HuH-7.5 (cell line): ENCODE measurements around the gene OBSCN.

Experiments
- DNase-seq: peaks from one replicate; pipeline ENCODE4 v3.0.0; 2011; ENCODE audit warnings: low spot score

OBSCN gene

DNA sequence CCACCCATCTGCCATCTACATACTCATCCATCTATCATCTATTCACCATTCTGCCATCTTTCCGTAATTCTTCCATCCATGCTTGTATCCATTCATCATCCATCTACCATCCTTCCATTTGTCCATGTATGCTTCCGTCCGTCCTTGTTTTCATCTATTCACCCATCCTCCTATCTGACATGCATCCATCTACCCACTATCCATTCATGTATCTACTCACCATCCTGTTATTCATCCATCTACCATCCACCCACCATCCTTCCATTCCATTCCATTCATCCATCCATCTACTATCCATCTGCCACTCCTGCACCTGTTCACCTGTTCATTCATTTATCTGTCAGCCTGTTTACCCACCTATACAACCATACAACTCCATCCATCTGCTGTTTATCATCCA is 112.5 kb downstream of the OBSCN start:
- no peak for DNase-seq

GRCh38 chr1:228321435-228321834 is 113.6 kb downstream of the OBSCN start:
- no peak for DNase-seq

- no peak for DNase-seq
These were observed 114.1 kb downstream of the OBSCN start for GRCh38 chr1:228321895-228322294.

- DNase-seq: no peak
These were observed 115.6 kb downstream of the OBSCN start for GRCh38 chr1:228323401-228323800.

GRCh38 chr1:228325267-228325666 is 117.4 kb downstream of the OBSCN start:
- no peak for DNase-seq

DNA sequence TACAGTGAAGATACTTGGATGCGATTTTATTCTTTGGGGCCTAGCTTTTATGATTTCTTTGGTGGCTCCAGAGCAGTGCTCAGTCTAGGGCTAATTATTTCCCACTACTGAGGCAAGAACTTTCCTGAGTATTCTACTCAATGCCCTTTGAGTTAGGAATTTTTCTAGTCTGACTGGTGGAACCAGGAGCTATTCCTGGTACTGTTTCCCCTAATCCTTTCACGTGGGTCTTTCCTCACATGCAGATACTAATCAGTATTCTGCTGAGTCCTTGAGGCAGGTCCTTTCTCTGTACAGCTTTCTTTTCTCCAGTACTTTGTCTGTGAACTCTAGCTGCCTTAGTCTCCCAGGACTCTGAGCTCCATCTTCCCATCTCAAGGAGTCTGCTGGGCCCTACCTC is 122.0 kb downstream of the OBSCN start:
- no peak for DNase-seq

DNA sequence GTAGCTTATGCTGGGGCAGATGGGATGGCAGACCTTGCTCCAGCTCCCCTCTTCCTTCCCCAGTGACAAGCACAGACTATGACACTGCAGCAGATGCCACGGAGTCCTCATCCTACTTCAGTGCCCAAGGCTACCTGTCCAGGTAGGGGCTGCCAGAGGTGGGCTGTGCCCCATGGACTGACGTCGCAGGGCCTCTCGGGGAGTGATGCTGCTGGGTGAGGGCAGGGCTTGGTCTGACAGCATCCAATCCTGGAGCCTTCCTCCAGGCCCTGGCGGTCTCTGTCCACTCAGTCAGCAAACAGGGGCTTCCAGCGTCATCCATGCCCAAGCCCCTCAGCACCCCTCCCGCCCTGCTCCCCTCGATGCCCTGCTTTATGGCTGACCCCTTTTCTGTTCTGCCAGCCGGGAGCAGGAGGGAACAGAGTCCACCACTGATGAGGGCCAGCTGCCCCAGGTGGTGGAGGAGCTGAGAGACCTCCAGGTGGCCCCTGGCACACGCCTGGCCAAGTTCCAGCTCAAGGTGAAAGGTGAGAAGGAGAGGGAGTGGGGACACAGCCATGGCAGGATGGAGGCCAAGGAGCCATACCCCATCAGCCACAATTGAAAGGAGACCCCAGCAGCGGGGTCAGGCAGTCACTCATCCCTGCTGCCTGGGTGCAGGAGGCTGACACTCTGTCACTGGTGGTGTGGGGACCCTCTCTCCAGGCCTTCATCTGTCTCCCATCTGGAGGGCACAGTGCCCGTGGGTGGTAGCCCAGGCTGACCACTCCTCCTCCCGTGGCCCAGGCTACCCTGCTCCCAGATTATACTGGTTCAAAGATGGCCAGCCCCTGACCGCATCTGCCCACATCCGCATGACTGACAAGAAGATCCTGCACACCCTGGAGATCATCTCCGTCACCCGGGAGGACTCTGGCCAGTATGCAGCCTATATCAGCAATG is 125.2 kb downstream of the OBSCN start:
- no peak for DNase-seq

- no peak for DNase-seq
These were observed 125.9 kb downstream of the OBSCN start for GRCh38 chr1:228333739-228334115.

- DNase-seq: no peak
These were observed 126.5 kb downstream of the OBSCN start for GRCh38 chr1:228334226-228334935.

GRCh38 chr1:228334954-228335353 is 127.1 kb downstream of the OBSCN start:
- DNase-seq: no peak

DNA sequence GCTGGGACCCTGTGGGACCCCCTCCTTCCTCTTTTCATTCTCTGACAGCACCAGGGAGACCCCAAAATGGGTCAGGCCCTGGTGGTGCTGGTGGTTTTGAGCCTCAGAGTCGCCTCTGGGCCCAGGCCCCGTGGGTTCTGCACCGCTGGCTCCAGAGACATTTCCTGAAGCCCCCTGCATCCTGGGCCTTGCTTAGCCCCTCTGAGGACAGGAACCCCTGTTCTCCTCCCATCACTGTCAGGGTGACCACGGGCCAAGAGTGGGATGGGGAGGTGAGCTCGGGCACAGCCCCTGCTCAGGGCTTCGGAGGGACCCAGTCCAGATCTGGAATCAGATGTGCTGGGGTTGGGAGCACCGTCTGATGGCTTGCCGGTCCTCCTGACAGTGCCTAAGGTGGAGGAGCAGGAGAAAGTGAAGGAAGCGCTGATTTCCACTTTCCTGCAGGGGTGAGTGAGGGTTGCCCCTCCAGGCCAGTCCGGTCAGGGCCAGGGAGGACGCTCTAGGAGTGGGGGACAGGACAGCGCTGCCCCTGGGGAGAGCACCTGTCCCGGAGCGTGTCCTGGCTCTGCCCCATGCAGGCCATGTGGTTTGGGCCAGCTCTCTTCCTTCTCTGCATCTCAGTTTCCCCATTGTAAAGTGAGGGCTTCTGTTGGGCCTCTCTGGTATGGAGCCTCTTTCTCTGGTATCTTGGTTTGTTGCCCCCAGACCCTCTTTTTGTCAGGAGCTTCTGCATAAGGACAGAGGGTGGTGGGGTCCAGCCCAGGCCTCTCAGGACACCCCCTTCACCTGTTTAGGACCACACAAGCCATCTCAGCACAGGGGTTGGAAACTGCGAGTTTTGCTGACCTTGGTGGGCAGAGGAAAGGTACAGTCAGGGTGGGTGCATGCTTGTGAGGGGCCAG is 127.8 kb downstream of the OBSCN start:
- no peak for DNase-seq

DNA sequence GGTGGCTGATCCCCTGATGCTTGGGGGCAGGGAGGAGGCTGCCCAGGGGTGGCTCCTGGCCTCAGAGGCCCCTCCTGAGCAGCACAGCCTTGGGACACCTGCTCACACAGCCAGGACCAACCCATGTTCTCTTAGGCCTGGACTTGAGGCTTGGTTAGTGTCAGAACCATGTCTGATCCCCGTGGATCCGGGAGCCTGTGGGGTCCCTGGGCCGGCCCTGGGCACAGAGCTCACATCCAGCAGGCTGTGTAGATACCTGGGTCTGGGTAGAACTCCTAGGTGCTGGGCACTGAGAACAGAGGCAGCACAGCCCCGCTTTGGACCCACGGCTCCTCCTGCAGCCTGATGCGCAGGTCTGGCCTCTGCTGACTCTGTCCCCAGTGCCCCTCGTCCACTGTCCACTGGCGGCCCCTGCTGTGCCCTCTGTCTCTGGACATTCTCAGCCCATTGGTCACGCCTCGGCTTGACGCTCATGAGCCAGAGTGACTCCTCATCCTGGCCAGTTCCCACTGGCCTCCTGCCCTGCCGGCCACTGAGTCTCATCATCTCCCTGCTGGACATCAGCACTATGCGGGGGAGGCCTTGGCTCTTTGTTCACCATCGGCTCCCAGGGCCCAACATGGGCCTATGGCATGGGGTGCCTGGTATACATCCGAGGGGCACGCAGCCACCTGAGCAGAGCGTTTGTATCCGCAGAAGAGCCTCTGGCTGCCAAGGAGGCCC is 128.6 kb downstream of the OBSCN start:
- DNase-seq: no peak

DNA sequence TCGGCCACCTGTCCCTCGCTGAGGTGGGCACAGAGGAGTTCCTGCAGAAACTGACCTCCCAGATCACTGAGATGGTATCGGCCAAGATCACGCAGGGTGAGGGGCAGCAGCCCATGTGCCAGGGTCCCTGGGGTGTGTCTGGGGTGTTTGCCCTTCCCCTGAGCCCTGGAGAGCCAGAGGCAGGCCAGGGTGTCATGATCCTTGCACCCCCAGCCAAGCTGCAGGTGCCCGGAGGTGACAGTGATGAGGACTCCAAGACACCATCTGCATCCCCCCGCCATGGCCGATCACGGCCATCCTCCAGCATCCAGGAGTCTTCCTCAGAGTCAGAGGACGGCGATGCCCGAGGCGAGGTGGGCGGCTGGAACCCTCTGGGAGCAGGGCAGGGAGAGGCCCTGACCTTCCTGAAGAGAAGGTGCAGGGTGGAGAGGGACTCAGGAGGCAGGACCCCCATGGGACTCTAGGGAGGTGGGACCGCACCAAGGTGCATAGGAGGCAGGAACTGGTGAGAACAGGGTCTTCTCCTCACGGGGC is 129.3 kb downstream of the OBSCN start:
- no peak for DNase-seq

DNA sequence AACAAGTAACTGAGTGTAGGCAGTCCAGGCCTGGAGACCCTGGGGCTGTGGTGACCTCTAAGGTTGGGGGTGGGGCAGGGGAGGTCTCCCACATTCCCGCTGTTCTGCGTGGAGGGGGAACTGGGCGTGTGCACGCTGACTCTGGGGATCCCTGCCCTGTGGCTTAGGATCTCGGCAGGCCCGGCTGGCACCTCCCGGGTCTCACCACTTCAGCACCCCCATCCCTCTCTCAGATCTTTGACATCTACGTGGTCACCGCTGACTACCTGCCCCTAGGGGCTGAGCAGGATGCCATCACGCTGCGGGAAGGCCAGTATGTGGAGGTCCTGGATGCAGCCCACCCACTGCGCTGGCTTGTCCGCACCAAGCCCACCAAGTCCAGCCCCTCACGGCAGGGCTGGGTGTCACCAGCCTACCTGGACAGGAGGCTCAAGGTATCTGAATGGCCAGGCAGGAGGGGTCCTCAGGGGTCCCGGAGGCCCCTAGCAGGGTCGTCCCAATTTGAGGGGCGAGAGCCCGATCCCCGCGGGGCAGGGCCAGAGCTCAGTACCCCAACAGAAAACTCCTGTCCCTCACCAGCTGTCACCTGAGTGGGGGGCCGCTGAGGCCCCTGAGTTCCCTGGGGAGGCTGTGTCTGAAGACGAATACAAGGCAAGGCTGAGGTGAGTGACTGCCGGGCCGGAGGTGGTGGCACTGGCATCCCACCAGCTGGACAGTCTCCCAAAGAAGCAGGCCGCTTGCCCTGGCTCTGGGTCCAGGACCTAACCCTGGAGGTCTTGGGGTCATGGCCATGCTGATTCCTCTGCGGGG is 130.1 kb downstream of the OBSCN start:
- no peak for DNase-seq

DNA sequence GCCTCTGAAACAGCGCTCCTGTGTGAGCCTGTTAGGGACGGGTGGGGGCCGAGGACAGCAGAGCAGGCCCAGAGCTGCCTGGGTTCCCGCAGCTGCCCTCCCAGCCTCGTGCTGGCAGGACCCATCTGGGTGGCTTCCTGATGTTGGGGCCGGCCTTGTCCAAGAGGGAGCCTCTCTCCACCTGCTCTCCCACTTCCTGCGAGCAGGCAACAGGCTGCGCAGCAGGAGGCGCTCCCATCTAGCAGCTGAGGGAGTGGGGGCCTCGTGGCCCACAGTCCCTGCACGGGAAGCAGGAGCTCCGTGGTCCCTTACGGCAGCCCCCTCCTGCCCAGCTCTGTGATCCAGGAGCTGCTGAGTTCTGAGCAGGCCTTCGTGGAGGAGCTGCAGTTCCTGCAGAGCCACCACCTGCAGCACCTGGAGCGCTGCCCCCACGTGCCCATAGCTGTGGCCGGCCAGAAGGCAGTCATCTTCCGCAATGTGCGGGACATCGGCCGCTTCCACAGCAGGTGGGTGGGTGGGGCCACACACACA is 130.7 kb downstream of the OBSCN start:
- DNase-seq: no peak

- DNase-seq: no peak
These were observed 131.3 kb downstream of the OBSCN start for GRCh38 chr1:228339059-228339704.

GRCh38 chr1:228339766-228340685 is 132.2 kb downstream of the OBSCN start:
- no peak for DNase-seq

DNA sequence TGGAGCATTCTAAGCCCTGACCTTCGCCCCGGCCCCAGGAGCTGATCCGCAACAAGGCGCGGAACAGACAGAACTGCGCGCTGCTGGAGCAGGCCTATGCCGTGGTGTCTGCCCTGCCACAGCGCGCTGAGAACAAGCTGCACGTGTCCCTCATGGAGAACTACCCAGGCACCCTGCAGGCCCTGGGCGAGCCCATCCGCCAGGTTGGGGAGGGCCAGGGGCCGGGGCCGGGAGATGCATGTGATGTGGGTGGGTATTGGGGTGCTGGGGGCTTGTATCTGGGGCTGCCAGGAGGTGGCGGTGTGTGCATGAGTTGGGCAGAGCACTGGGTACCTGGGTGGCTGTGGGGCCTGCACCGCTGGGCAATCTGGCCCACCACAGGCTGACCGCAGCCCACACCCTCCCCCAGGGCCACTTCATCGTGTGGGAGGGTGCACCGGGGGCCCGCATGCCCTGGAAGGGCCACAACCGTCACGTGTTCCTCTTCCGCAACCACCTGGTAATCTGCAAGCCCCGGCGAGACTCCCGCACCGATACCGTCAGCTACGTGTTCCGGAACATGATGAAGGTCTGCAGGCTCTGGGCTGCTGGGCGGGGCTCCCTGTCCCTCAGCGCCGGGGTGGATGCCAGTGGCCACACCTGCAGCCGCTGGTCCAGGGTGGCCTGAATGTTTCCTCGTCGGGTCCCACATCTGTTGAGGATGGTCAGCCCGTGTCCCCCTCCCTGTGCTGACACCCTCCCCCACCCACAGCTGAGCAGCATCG is 133.0 kb downstream of the OBSCN start:
- no peak for DNase-seq
